Neural cell (in vitro differentiated cells): ENCODE data around the gene SNX24. TPM values are rescaled to one million over a fixed set of nuclear protein-coding genes. Genes with fewer than 3 reads are reported as not detected.

Source experiments
- H2AFZ ChIP-seq: fragments of 200-600, 300-800 bp; sonication (generic), shearing (Covaris generic); 2 replicates; pipeline ENCODE4 v1.6.0; 2014; ENCODE audit warnings: low read depth, mild to moderate bottlenecking, antibody characterized with exemption, low read length, moderate library complexity
- H3F3A ChIP-seq: fragments of 200-600 bp; shearing (Covaris generic); 2 replicates; pipeline ENCODE4 v1.6.1; 2016; ENCODE audit warnings: mild to moderate bottlenecking, moderate library complexity, mixed read lengths, antibody characterized with exemption, low read length; ENCODE audit not compliant: insufficient read depth, poor library complexity, severe bottlenecking
- H3K27ac ChIP-seq: fragments of 200-600, 300-800 bp; sonication (generic), shearing (Covaris generic); 2 replicates; pipeline ENCODE4 v1.5.1; 2014; ENCODE audit warnings: mild to moderate bottlenecking, low read length, moderate library complexity
- H3K27me3 ChIP-seq: fragments of 300-800, 200-600 bp; sonication (generic), shearing (Covaris generic); 2 replicates; pipeline ENCODE4 v1.6.0; 2014; ENCODE audit warnings: mild to moderate bottlenecking, low read depth, low read length, moderate library complexity; ENCODE audit not compliant: insufficient read depth
- H3K36me3 ChIP-seq: fragments of 300-800, 200-600 bp; sonication (generic), shearing (Covaris generic); 2 replicates; pipeline ENCODE4 v1.5.1; 2014; ENCODE audit warnings: mild to moderate bottlenecking, antibody characterized with exemption, low read length, moderate library complexity; ENCODE audit not compliant: insufficient read depth
- H3K4me2 ChIP-seq: fragments of 300-800, 200-600 bp; sonication (generic), shearing (Covaris generic); 2 replicates; pipeline ENCODE4 v1.6.0; 2014; ENCODE audit warnings: mild to moderate bottlenecking, low read length
- H3K4me3 ChIP-seq: fragments of 300-800, 200-600 bp; sonication (generic), shearing (Covaris generic); 2 replicates; pipeline ENCODE4 v1.5.1; 2014; ENCODE audit warnings: mild to moderate bottlenecking, low read length, moderate library complexity
- H3K79me2 ChIP-seq: fragments of 200-600 bp; shearing (Covaris generic); replicated peaks from 2 replicates; pipeline ENCODE4 v1.6.0; 2014; ENCODE audit warnings: mild to moderate bottlenecking, low read length, moderate library complexity; ENCODE audit not compliant: insufficient read depth
- H3K9ac ChIP-seq: fragments of 300-800, 200-600 bp; sonication (generic), shearing (Covaris generic); 2 replicates; pipeline ENCODE4 v1.6.1; 2016; ENCODE audit warnings: mild to moderate bottlenecking, low read length, mixed read lengths
- H3K9me2 ChIP-seq: fragments of 200-600 bp; shearing (Covaris generic); 2 replicates; pipeline ENCODE4 v1.6.1; 2016; ENCODE audit warnings: mild to moderate bottlenecking, low read length, mixed read lengths; ENCODE audit not compliant: insufficient read depth
- H3K9me3 ChIP-seq: fragments of 200-600, 300-800 bp; sonication (generic), shearing (Covaris generic); 2 replicates; pipeline ENCODE4 v1.6.1; 2016; ENCODE audit warnings: mild to moderate bottlenecking, mixed run types, low read length, moderate library complexity, mixed read lengths
- H4K20me1 ChIP-seq: fragments of 200-600 bp; shearing (Covaris generic); 2 replicates; pipeline ENCODE4 v1.6.1; 2016; ENCODE audit warnings: mild to moderate bottlenecking, mixed run types; ENCODE audit not compliant: insufficient read depth
- CTCF ChIP-seq: fragments of 450-650 bp; IDR thresholded peaks from 2 replicates; pipeline ENCODE4 v1.5.1; 2014; ENCODE audit warnings: antibody characterized with exemption, mild to moderate bottlenecking, moderate library complexity; ENCODE audit not compliant: poor library complexity, severe bottlenecking
- EP300 ChIP-seq: fragments of 450-650 bp; conservative IDR thresholded peaks from 2 replicates; pipeline ENCODE4 v1.6.1; 2014; ENCODE audit warnings: antibody characterized with exemption, mild to moderate bottlenecking, moderate library complexity; ENCODE audit not compliant: poor library complexity, severe bottlenecking
- EZH2 ChIP-seq: fragments of 200-600, 300-800 bp; shearing (Covaris generic), sonication (generic); IDR thresholded peaks from 2 replicates; pipeline ENCODE4 v1.6.1; 2014; ENCODE audit warnings: antibody characterized with exemption, low read length, borderline replicate concordance, mild to moderate bottlenecking; ENCODE audit not compliant: insufficient read depth, poor library complexity, severe bottlenecking
- MXI1 ChIP-seq: fragments of 450-650 bp; conservative IDR thresholded peaks from 2 replicates; pipeline ENCODE4 v1.6.1; 2014; ENCODE audit warnings: antibody characterized with exemption, mild to moderate bottlenecking; ENCODE audit not compliant: poor library complexity, severe bottlenecking
- POLR2AphosphoS5 ChIP-seq: IDR thresholded peaks from 2 replicates; pipeline ENCODE4 v1.6.1; 2012
- RAD21 ChIP-seq: fragments of 450-650 bp; conservative IDR thresholded peaks from 2 replicates; pipeline ENCODE4 v1.6.1; 2014; ENCODE audit warnings: antibody characterized with exemption, mild to moderate bottlenecking, moderate library complexity
- SMC3 ChIP-seq: fragments of 450-650 bp; conservative IDR thresholded peaks from 2 replicates; pipeline ENCODE4 v1.6.1; 2014; ENCODE audit warnings: antibody characterized with exemption, mild to moderate bottlenecking, moderate library complexity; ENCODE audit not compliant: poor library complexity
- TAF1 ChIP-seq: IDR thresholded peaks from 2 replicates; pipeline ENCODE4 v1.6.1; 2012; ENCODE audit warnings: low read depth
- polyA plus RNA-seq: library from polyadenylated mRNA; depleted of rRNA; stranded (reverse); fragments of >200 nt; gene quantifications from 2 replicates; pipeline ENCODE4 v1.2.3, GENCODE V29; 2014
- TF ChIP-seq, protein P1 (sequence below): IDR thresholded peaks from 2 replicates; pipeline ENCODE4 v1.6.1; 2012; ENCODE audit warnings: borderline replicate concordance

SNX24 gene
- polyA plus RNA-seq, 1 donor from 2014 or later: 12.8 TPM

- Histone ChIP-seq H3F3A (no peaks in the 10 kb centered on the region), H3K4me2 (no peak overlapping the region), H3K27ac (no peak overlapping the region), H2AFZ (no peak overlapping the region), H4K20me1 (no peaks in the 10 kb centered on the region), H3K36me3 (no peaks in the 10 kb centered on the region), H3K9me2 (no peaks in the 10 kb centered on the region), H3K4me3 (no peak overlapping the region), H3K9ac (no peak overlapping the region), H3K27me3 (no peaks in the 10 kb centered on the region), H3K9me3 (no peaks in the 10 kb centered on the region), H3K79me2 (no peaks in the 10 kb centered on the region)
- TF ChIP-seq SMC3: no peak
- TF ChIP-seq, protein P1, sequence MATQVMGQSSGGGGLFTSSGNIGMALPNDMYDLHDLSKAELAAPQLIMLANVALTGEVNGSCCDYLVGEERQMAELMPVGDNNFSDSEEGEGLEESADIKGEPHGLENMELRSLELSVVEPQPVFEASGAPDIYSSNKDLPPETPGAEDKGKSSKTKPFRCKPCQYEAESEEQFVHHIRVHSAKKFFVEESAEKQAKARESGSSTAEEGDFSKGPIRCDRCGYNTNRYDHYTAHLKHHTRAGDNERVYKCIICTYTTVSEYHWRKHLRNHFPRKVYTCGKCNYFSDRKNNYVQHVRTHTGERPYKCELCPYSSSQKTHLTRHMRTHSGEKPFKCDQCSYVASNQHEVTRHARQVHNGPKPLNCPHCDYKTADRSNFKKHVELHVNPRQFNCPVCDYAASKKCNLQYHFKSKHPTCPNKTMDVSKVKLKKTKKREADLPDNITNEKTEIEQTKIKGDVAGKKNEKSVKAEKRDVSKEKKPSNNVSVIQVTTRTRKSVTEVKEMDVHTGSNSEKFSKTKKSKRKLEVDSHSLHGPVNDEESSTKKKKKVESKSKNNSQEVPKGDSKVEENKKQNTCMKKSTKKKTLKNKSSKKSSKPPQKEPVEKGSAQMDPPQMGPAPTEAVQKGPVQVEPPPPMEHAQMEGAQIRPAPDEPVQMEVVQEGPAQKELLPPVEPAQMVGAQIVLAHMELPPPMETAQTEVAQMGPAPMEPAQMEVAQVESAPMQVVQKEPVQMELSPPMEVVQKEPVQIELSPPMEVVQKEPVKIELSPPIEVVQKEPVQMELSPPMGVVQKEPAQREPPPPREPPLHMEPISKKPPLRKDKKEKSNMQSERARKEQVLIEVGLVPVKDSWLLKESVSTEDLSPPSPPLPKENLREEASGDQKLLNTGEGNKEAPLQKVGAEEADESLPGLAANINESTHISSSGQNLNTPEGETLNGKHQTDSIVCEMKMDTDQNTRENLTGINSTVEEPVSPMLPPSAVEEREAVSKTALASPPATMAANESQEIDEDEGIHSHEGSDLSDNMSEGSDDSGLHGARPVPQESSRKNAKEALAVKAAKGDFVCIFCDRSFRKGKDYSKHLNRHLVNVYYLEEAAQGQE: no peak
- TF ChIP-seq MXI1: no peak
- no peak for TF ChIP-seq TAF1
- TF ChIP-seq POLR2AphosphoS5: no peak
- TF ChIP-seq RAD21: no peak
- no peak for TF ChIP-seq EZH2
- TF ChIP-seq EP300: no peak
- no peak for TF ChIP-seq CTCF
Measured at GRCh38 chr5:123007182-123007581, 161.8 kb downstream of the SNX24 start.

DNA sequence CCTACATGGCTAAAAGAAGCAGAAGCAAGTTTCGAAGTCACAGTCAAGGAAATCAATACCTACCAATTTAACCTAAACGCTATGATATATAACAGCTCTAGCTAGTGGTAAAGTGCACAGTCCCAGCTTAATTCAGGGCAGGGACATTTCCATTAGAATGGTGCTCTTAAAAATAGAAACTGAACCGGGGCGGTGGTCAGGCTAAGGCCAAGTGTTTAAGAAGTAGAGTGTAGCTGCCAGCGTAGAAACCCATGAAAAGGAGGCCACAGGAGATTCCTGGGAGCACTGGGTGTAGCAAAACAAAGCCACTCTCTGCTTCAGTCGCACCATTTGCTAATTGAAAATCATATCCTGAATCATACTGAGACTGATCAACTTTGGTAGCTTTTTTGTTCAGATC is 162.3 kb downstream of the SNX24 start:
- no peaks in the 10 kb centered on the region for H3K9me2 ChIP-seq
- no peak overlapping the region for H3K4me3 ChIP-seq
- H3K4me2 ChIP-seq: no peak overlapping the region
- H2AFZ ChIP-seq: no peak overlapping the region
- no peak overlapping the region for H3K27ac ChIP-seq
- H3K9me3 ChIP-seq: no peaks in the 10 kb centered on the region
- H3K9ac ChIP-seq: no peak overlapping the region
- H3K27me3 ChIP-seq: no peaks in the 10 kb centered on the region
- H4K20me1 ChIP-seq: no peaks in the 10 kb centered on the region
- H3K36me3 ChIP-seq: no peaks in the 10 kb centered on the region
- no peaks in the 10 kb centered on the region for H3K79me2 ChIP-seq
- no peak for TF ChIP-seq CTCF
- TF ChIP-seq TAF1: no peak
- no peak for TF ChIP-seq SMC3
- no peaks in the 10 kb centered on the region for H3F3A ChIP-seq
